ENCODE data around the gene CBX1. TPM values are rescaled to one million over a fixed set of nuclear protein-coding genes. Genes with fewer than 3 reads are reported as not detected.

Gene CBX1
- total and polyA plus RNA-seq, 2 of the 8 experiments (the other 6 are each of a cell fraction or from before 2014, with no cell fraction given), result 38.7 to 173 TPM

GRCh38 chr17:48149787-48150463 is 48.6 kb upstream of the CBX1 start (continued):
- no peak for TF ChIP-seq JUND (IDR thresholded peaks at IDR 0.05; ENCODE audit: low read length)
- TF ChIP-seq BRCA1 (IDR thresholded peaks at IDR 0.05; ENCODE audit: low read depth, low read length), result no peak
- no peak for TF ChIP-seq SIX5 (IDR thresholded peaks at IDR 0.05; ENCODE audit: low read depth, low read length)
- no peak for TF ChIP-seq CHD1 (IDR thresholded peaks at IDR 0.05; ENCODE audit: low read depth, low read length)
- no peak for TF ChIP-seq TAF7 (optimal IDR thresholded peaks at IDR 0.05; ENCODE audit: borderline replicate concordance, low read depth, low read length)
- no peak for TF ChIP-seq CTCF (IDR thresholded peaks at IDR 0.05; ENCODE audit: control extremely low read depth in 1 of 3, insufficient read depth in 1 of 3, low read depth in 1 of 3, low read length in 3 of 3)
- TF ChIP-seq CHD2 (IDR thresholded peaks at IDR 0.05; ENCODE audit: low read length), result no peak
- TF ChIP-seq HDAC2 (IDR thresholded peaks at IDR 0.05; ENCODE audit: borderline replicate concordance in 1 of 2, low read depth in 2 of 2, low read length in 2 of 2), result no peak
